GM06990 (cell line): ENCODE data around the gene UBAP1L.

Experiments
- DNase-seq: peaks from one replicate; pipeline ENCODE4 v3.0.0-alpha.2; 2011; ENCODE audit not compliant: insufficient read length; ENCODE audit errors: extremely low read depth
- H3K27me3 ChIP-seq: replicated peaks from 2 replicates; pipeline ENCODE4 v1.6.0; 2011; ENCODE audit warnings: low read length; ENCODE audit not compliant: control insufficient read depth, insufficient read depth
- H3K36me3 ChIP-seq: 2 replicates; pipeline ENCODE4 v1.5.1; 2011; ENCODE audit warnings: low read length; ENCODE audit not compliant: control insufficient read depth, insufficient read depth
- H3K4me3 ChIP-seq: replicated peaks from 2 replicates; pipeline ENCODE4 v1.5.1; 2011; ENCODE audit warnings: low read depth, mild to moderate bottlenecking, control low read depth, low read length
- TF ChIP-seq, protein P1 (sequence below): IDR thresholded peaks from 2 replicates; pipeline ENCODE4 v1.5.1; 2011; ENCODE audit warnings: low read length, control low read depth, mild to moderate bottlenecking, inconsistent platforms; ENCODE audit not compliant: insufficient read depth, poor library complexity, severe bottlenecking

UBAP1L gene

DNA sequence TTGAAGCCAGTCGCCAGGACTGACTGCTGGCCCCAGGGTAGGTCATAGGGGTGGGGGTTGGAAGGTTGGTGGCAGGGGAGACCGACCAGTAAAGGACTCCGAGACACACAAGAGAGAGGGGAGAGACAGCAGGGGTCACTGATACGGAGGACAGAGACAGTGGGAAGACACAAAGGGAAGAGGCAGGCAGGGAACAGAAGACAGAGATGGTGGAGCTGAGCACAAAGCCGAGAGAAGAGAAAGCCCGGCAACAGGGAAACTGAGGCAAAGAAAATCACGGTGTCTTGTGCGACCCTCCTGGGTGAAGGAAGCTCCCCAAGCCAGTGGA, 47.7 kb downstream of the UBAP1L start:
- no peak for DNase-seq
- Histone ChIP-seq H3K27me3 (peaks cover 1% of the 10 kb centered on the region; the same call in 1 of the 2 replicates), H3K36me3 (no peaks in the 10 kb centered on the region), H3K4me3 (no peak overlapping the region)
- TF ChIP-seq, protein P1, sequence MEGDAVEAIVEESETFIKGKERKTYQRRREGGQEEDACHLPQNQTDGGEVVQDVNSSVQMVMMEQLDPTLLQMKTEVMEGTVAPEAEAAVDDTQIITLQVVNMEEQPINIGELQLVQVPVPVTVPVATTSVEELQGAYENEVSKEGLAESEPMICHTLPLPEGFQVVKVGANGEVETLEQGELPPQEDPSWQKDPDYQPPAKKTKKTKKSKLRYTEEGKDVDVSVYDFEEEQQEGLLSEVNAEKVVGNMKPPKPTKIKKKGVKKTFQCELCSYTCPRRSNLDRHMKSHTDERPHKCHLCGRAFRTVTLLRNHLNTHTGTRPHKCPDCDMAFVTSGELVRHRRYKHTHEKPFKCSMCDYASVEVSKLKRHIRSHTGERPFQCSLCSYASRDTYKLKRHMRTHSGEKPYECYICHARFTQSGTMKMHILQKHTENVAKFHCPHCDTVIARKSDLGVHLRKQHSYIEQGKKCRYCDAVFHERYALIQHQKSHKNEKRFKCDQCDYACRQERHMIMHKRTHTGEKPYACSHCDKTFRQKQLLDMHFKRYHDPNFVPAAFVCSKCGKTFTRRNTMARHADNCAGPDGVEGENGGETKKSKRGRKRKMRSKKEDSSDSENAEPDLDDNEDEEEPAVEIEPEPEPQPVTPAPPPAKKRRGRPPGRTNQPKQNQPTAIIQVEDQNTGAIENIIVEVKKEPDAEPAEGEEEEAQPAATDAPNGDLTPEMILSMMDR: no peak

DNA sequence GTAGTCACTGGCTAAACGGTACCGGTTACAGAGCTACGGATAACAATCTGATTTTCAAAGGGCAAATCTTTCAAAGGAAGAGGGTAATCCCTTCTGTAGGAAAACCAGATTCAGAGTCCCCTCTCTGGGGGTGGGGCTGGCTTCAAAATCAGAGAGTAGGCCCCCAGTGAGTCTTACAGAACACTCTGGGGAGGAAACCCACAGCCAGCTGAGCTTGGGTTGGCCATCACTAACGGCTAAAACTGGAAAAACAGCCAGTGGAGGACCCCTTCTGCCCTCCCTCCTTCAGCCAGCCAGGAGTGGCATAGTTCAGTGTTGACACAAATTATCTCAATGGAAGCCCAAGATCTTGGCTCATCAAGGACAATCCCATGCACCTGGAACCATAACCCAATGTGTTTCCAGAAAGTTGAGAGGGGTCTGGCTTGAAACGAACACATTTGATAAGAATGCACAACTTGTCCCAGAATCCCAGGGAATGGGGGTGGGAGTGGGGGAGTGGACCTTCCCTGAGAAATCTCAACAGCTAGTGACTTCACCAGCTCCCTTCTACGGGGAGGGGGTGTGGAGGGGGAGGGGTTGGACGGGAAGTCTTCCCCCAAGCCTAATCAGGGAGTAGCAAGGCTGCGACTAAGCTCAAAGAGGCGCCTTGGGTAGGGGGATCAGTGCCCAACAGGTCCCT, 48.2 kb downstream of the UBAP1L start:
- Histone ChIP-seq H3K4me3 (no peak overlapping the region), H3K27me3 (peaks cover 1% of the 10 kb centered on the region; the same call in 1 of the 2 replicates), H3K36me3 (no peaks in the 10 kb centered on the region)
- DNase-seq: no peak
- TF ChIP-seq, protein P1: no peak

DNA sequence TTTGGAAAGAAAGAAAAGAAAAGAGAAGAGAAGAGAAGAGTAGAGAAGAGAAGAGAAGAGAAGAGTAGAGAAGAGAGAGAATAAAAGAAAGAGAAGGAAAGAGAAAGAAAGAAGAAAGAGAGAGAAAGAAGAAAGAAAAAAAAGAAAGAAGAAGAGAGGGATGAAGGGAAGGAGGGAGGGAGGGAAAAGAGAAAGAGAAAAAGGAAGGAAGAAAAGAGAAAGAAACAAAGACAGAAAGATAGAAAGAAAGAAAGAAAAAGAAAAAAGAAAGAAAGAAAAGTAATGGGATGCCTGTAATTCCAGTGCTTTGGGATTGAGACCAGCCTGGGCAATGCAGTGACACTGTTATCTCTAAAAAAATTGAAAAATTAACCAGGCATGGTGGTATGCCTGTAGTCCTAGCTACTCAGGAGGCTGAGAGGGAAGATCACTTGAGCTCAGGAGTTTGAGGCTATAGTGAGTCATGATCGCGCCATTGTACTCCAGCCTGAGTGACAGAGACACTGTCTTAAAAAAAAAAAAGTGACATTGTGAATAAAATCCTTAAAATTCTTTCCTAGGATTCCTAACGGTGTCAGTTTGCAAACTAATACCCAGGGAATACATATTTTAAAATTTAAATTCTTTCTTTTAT, 48.9 kb downstream of the UBAP1L start:
- Histone ChIP-seq H3K36me3 (no peaks in the 10 kb centered on the region), H3K27me3 (peaks cover 1% of the 10 kb centered on the region; the same call in 1 of the 2 replicates), H3K4me3 (no peak overlapping the region)
- TF ChIP-seq, protein P1: no peak
- DNase-seq: no peak

DNA sequence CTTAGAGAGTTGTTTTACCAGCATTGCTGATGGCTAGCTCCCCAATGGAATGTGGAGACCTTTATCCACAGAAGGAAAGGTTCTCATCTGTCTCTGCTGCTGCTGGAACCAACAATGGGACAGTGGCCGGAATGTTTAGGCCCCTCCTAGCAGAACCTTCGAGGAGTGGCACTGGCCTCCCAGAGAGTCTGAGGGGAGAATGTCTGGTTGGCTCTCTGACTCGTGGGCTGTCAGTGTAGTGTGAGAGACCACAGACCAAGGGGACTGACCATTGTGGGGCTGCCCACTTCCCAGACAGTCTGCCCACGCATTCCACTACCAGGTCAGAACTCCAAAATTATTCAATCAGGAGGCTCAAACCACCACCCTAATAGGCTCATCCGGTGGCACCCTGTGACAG, 52.3 kb downstream of the UBAP1L start:
- Histone ChIP-seq H3K27me3 (peaks cover 1% of the 10 kb centered on the region; the same call in 1 of the 2 replicates), H3K4me3 (no peak overlapping the region), H3K36me3 (no peaks in the 10 kb centered on the region)
- TF ChIP-seq, protein P1: no peak
- DNase-seq: no peak

DNA sequence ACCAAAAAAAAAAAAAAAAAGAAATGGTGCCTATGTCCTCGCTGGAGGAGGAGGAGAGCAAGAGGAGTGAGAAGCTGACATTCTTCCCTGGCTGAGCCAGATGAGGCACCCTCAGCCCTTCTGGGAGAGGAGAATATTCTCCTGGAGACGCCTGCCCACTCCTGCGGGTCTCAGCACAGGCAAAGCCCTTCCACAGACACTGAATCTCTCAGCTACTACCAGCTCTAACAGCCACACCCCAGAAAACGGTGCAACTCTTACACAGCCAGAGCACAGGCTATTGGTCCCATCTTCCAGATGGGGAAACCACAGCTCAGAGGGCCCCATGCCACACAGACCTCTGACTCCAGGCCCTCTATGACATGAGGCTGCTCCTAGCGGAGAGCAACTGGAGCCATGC, 52.9 kb downstream of the UBAP1L start:
- H3K4me3 ChIP-seq: no peak overlapping the region
- no peaks in the 10 kb centered on the region for H3K36me3 ChIP-seq
- TF ChIP-seq, protein P1: no peak
- no peaks in the 10 kb centered on the region; the same call in 1 of the 2 replicates for H3K27me3 ChIP-seq
- DNase-seq: no peak
